ENCODE results near the gene HMCN2. TPM values are rescaled to one million over a fixed set of nuclear protein-coding genes. Genes with fewer than 3 reads are reported as not detected.

Gene HMCN2
- total and polyA plus RNA-seq, 4 donors = 0.25 to 14.8 (median 4.6) TPM

DNA sequence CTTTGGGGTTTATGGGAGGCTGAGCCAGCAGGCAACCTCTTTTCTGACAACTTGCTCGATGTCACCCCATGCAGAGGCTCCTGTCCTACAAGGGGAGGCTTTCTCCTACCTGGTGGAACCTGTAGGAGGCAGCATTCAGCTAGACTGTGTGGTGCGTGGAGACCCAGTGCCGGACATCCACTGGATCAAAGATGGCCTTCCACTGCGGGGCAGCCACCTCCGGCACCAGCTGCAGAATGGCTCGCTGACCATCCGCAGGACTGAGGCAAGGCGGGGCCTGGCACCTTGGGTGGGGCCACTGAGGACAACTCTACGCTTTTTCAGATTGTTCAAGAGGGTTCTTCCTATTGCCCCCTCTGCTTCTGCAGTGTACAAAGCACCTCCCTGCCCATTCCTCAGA is 143.1 kb downstream of the HMCN2 start:
- 87 to 91% methylated on average over 9 of the region's 9 CpGs for WGBS, 2 donors
- intact Hi-C loops (cut with DNase I) = no loop called here
- ATAC-seq (ENCODE audit: low FRiP score) (no peak), DNase-seq (no peak)
- no peaks in the 10 kb centered on the region for H3K27me3 ChIP-seq (ENCODE audit: control insufficient read depth in 1 of 2, insufficient read depth in 2 of 2, low read length in 1 of 2)
- H3K4me3 ChIP-seq (ENCODE audit: low read length in 2 of 2) = no peak overlapping the region
- H3K36me3 ChIP-seq (ENCODE audit: control insufficient read depth in 1 of 2, insufficient read depth in 2 of 2, low read length in 1 of 2) = no peaks in the 10 kb centered on the region
- no peaks in the 10 kb centered on the region for H3K4me1 ChIP-seq (ENCODE audit: control insufficient read depth in 1 of 2, insufficient read depth in 2 of 2, low read length in 2 of 2)
- peaks cover 1% of the 10 kb centered on the region for H3K9me3 ChIP-seq (ENCODE audit: control insufficient read depth, low read length)
- H3K27ac ChIP-seq (ENCODE audit: low read depth in 1 of 2, low read length in 2 of 2) = no peak overlapping the region

- DNase-seq (no peak), ATAC-seq (ENCODE audit: low FRiP score) (no peak)
- intact Hi-C loops (cut with DNase I) = no loop called here
- Histone ChIP-seq H3K27ac (ENCODE audit: low read depth in 1 of 2, low read length in 2 of 2) (no peak overlapping the region), H3K9me3 (ENCODE audit: control insufficient read depth, low read length) (peaks cover 1% of the 10 kb centered on the region), H3K36me3 (ENCODE audit: control insufficient read depth in 1 of 2, insufficient read depth in 2 of 2, low read length in 1 of 2) (no peaks in the 10 kb centered on the region), H3K4me3 (ENCODE audit: low read length in 2 of 2) (no peak overlapping the region), H3K4me1 (ENCODE audit: control insufficient read depth in 1 of 2, insufficient read depth in 2 of 2, low read length in 2 of 2) (no peaks in the 10 kb centered on the region), H3K27me3 (ENCODE audit: control insufficient read depth in 1 of 2, insufficient read depth in 2 of 2, low read length in 1 of 2) (no peaks in the 10 kb centered on the region)
- WGBS, 2 donors = 67 to 83% methylated on average over 4 of the region's 4 CpGs
Measured at GRCh38 chr9:130409246-130409645, 143.7 kb downstream of the HMCN2 start.

- no peak overlapping the region for H3K4me3 ChIP-seq (ENCODE audit: low read length in 2 of 2)
- peaks cover 1% of the 10 kb centered on the region for H3K9me3 ChIP-seq (ENCODE audit: control insufficient read depth, low read length)
- no peak overlapping the region for H3K27ac ChIP-seq (ENCODE audit: low read depth in 1 of 2, low read length in 2 of 2)
- DNase-seq (no peak), ATAC-seq (ENCODE audit: low FRiP score) (no peak)
- no peaks in the 10 kb centered on the region for H3K36me3 ChIP-seq (ENCODE audit: control insufficient read depth in 1 of 2, insufficient read depth in 2 of 2, low read length in 1 of 2)
- WGBS, 2 donors = 56 to 71% methylated on average over 12 of the region's 12 CpGs
- intact Hi-C loops (cut with DNase I) = no loop called here
- no peaks in the 10 kb centered on the region for H3K4me1 ChIP-seq (ENCODE audit: control insufficient read depth in 1 of 2, insufficient read depth in 2 of 2, low read length in 2 of 2)
- H3K27me3 ChIP-seq (ENCODE audit: control insufficient read depth in 1 of 2, insufficient read depth in 2 of 2, low read length in 1 of 2) = no peaks in the 10 kb centered on the region
Measured at GRCh38 chr9:130410443-130410842, 144.9 kb downstream of the HMCN2 start.

- WGBS, 2 donors = 66% methylated on average over 3 of the region's 3 CpGs
- H3K27ac ChIP-seq (ENCODE audit: low read depth in 1 of 2, low read length in 2 of 2) = no peak overlapping the region
- H3K36me3 ChIP-seq (ENCODE audit: control insufficient read depth in 1 of 2, insufficient read depth in 2 of 2, low read length in 1 of 2) = no peaks in the 10 kb centered on the region
- intact Hi-C loops (cut with DNase I) = no loop called here
- no peak for ATAC-seq (ENCODE audit: low FRiP score)
- no peak overlapping the region for H3K4me3 ChIP-seq (ENCODE audit: low read length in 2 of 2)
- peaks cover 1% of the 10 kb centered on the region for H3K9me3 ChIP-seq (ENCODE audit: control insufficient read depth, low read length)
- no peaks in the 10 kb centered on the region for H3K27me3 ChIP-seq (ENCODE audit: control insufficient read depth in 1 of 2, insufficient read depth in 2 of 2, low read length in 1 of 2)
- H3K4me1 ChIP-seq (ENCODE audit: control insufficient read depth in 1 of 2, insufficient read depth in 2 of 2, low read length in 2 of 2) = no peaks in the 10 kb centered on the region
- DNase-seq = no peak
Measured at GRCh38 chr9:130411566-130411915, 146.0 kb downstream of the HMCN2 start.

GRCh38 chr9:130414081-130414731 is 148.6 kb downstream of the HMCN2 start:
- DNase-seq = no peak
- no peaks in the 10 kb centered on the region for H3K9me3 ChIP-seq (ENCODE audit: control insufficient read depth, low read length)
- no peak for ATAC-seq (ENCODE audit: low FRiP score)
- no peaks in the 10 kb centered on the region for H3K36me3 ChIP-seq (ENCODE audit: control insufficient read depth in 1 of 2, insufficient read depth in 2 of 2, low read length in 1 of 2)
- H3K27me3 ChIP-seq (ENCODE audit: control insufficient read depth in 1 of 2, insufficient read depth in 2 of 2, low read length in 1 of 2) = no peaks in the 10 kb centered on the region
- H3K4me1 ChIP-seq (ENCODE audit: control insufficient read depth in 1 of 2, insufficient read depth in 2 of 2, low read length in 2 of 2) = no peaks in the 10 kb centered on the region
- H3K4me3 ChIP-seq (ENCODE audit: low read length in 2 of 2) = no peak overlapping the region
- H3K27ac ChIP-seq (ENCODE audit: low read depth in 1 of 2, low read length in 2 of 2) = no peak overlapping the region
- WGBS, 2 donors = 86 to 90% methylated on average over 12 of the region's 12 CpGs
- intact Hi-C loops (cut with DNase I) = no loop called here

GRCh38 chr9:130414910-130415746 is 149.6 kb downstream of the HMCN2 start:
- 73 to 74% methylated on average over 11 of the region's 11 CpGs for WGBS, 2 donors
- ATAC-seq (ENCODE audit: low FRiP score) (no peak), DNase-seq (no peak)
- Histone ChIP-seq H3K9me3 (ENCODE audit: control insufficient read depth, low read length) (no peaks in the 10 kb centered on the region), H3K27me3 (ENCODE audit: control insufficient read depth in 1 of 2, insufficient read depth in 2 of 2, low read length in 1 of 2) (no peaks in the 10 kb centered on the region), H3K4me3 (ENCODE audit: low read length in 2 of 2) (no peak overlapping the region), H3K36me3 (ENCODE audit: control insufficient read depth in 1 of 2, insufficient read depth in 2 of 2, low read length in 1 of 2) (no peaks in the 10 kb centered on the region), H3K4me1 (ENCODE audit: control insufficient read depth in 1 of 2, insufficient read depth in 2 of 2, low read length in 2 of 2) (no peaks in the 10 kb centered on the region), H3K27ac (ENCODE audit: low read depth in 1 of 2, low read length in 2 of 2) (no peak overlapping the region)
- intact Hi-C loops (cut with DNase I) = no loop called here

- H3K36me3 ChIP-seq (ENCODE audit: control insufficient read depth in 1 of 2, insufficient read depth in 2 of 2, low read length in 1 of 2) = no peaks in the 10 kb centered on the region
- H3K9me3 ChIP-seq (ENCODE audit: control insufficient read depth, low read length) = no peaks in the 10 kb centered on the region
- no peaks in the 10 kb centered on the region for H3K4me1 ChIP-seq (ENCODE audit: control insufficient read depth in 1 of 2, insufficient read depth in 2 of 2, low read length in 2 of 2)
- intact Hi-C loops (cut with DNase I) = no loop called here
- H3K4me3 ChIP-seq (ENCODE audit: low read length in 2 of 2) = no peak overlapping the region
- 70 to 78% methylated on average over 5 of the region's 5 CpGs for WGBS, 2 donors
- ATAC-seq (ENCODE audit: low FRiP score) (no peak), DNase-seq (peak in 1 of 2 donors; percentile 57)
- H3K27ac ChIP-seq (ENCODE audit: low read depth in 1 of 2, low read length in 2 of 2) = no peak overlapping the region
- no peaks in the 10 kb centered on the region for H3K27me3 ChIP-seq (ENCODE audit: control insufficient read depth in 1 of 2, insufficient read depth in 2 of 2, low read length in 1 of 2)
Measured at GRCh38 chr9:130417602-130418001, 152.0 kb downstream of the HMCN2 start.

DNA sequence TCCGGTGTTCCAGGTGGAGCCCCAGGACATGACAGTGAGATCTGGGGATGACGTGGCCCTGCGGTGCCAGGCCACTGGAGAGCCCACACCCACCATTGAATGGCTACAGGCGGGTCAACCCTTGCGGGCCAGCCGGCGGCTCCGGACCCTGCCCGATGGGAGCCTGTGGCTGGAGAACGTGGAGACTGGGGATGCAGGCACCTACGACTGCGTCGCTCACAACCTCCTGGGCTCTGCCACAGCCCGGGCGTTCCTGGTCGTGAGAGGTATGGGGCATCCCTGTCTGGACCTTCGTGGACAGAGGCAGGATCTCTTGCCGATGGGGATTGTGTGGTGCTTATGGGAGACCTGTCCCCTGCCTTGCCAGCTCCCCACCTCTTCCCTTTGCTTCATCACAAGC is 153.2 kb downstream of the HMCN2 start:
- ATAC-seq (ENCODE audit: low FRiP score) (no peak), DNase-seq (peak in 1 of 2 donors; percentile 71)
- Histone ChIP-seq H3K36me3 (ENCODE audit: control insufficient read depth in 1 of 2, insufficient read depth in 2 of 2, low read length in 1 of 2) (no peaks in the 10 kb centered on the region), H3K27ac (ENCODE audit: low read depth in 1 of 2, low read length in 2 of 2) (no peak overlapping the region), H3K4me1 (ENCODE audit: control insufficient read depth in 1 of 2, insufficient read depth in 2 of 2, low read length in 2 of 2) (no peaks in the 10 kb centered on the region), H3K9me3 (ENCODE audit: control insufficient read depth, low read length) (no peaks in the 10 kb centered on the region), H3K4me3 (ENCODE audit: low read length in 2 of 2) (no peak overlapping the region), H3K27me3 (ENCODE audit: control insufficient read depth in 1 of 2, insufficient read depth in 2 of 2, low read length in 1 of 2) (no peaks in the 10 kb centered on the region)
- intact Hi-C loops (cut with DNase I) = no loop called here
- 91 to 93% methylated on average over 18 of the region's 18 CpGs for WGBS, 2 donors

GRCh38 chr9:130419521-130420035 is 154.0 kb downstream of the HMCN2 start:
- H3K27me3 ChIP-seq (ENCODE audit: control insufficient read depth in 1 of 2, insufficient read depth in 2 of 2, low read length in 1 of 2) = no peaks in the 10 kb centered on the region
- H3K27ac ChIP-seq (ENCODE audit: low read depth in 1 of 2, low read length in 2 of 2) = no peak overlapping the region
- WGBS, 2 donors = 90 to 96% methylated on average over 8 of the region's 8 CpGs
- no peaks in the 10 kb centered on the region for H3K9me3 ChIP-seq (ENCODE audit: control insufficient read depth, low read length)
- intact Hi-C loops (cut with DNase I) = no loop called here
- no peak overlapping the region for H3K4me3 ChIP-seq (ENCODE audit: low read length in 2 of 2)
- H3K4me1 ChIP-seq (ENCODE audit: control insufficient read depth in 1 of 2, insufficient read depth in 2 of 2, low read length in 2 of 2) = no peaks in the 10 kb centered on the region
- H3K36me3 ChIP-seq (ENCODE audit: control insufficient read depth in 1 of 2, insufficient read depth in 2 of 2, low read length in 1 of 2) = no peaks in the 10 kb centered on the region
- ATAC-seq (ENCODE audit: low FRiP score) (no peak), DNase-seq (no peak)

Data from aorta (tissue), 5 donors.